ENCODE data around the gene HDAC11.
A peak's percentile ranks its signal among the peaks of the same experiment; 100 is the strongest.

The HDAC11 gene

DNA sequence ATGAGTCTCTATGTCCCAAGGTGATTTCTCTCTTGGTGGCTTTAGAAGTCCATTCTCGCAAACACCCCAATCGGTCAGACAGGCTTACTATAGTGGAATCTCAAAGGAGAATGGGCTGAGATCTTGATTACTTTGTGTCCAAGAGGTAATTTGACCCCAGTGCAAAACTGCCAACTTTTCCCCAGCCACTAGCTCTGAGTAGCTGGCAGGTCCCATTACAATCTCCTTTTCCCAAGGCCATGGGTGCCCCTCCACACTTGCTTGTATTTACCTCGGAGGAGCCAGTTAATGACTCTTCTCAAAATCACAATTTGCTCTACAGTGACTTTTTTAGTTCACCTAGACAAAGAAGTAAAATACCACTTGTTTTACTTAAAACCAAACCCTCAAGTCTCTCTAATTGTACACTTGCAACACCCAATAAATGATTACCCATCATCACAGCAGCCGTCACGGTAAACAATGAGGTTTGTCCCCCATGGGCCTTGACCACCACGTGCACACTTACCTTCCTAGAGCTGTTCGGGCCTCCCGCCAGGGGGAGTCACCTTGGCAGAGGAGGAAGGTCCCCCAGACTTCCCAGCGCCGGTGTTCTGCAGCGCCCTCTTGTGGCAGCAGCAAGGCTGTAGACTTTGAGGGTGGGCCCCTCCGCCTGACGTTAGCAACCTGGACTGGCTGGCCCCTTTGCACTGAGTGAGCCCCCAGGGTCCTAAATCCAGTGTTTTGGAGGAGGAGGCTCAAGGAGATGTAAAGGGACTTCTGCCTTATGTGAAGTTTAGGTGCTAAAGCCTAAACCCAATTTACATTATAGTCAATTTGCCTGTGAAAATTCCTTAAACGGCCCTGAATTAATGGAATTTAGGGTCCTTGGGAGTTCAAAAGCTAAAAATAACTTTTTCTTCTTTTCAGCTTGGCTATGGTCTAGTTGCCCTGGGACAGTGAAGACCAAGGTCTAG, 18.7 kb upstream of the HDAC11 start:
- no peaks in the 10 kb centered on the region for H3K9me3 Mint-ChIP-seq (ENCODE audit: low read depth)
- H3K27ac Mint-ChIP-seq, result no peak overlapping the region
- peaks cover 2% of the 10 kb centered on the region for H3K4me1 Mint-ChIP-seq (ENCODE audit: low read depth)
- H3K27me3 Mint-ChIP-seq, result no peaks in the 10 kb centered on the region
- no peak overlapping the region for H3K4me3 Mint-ChIP-seq
- H3K36me3 Mint-ChIP-seq, result no peaks in the 10 kb centered on the region

DNA sequence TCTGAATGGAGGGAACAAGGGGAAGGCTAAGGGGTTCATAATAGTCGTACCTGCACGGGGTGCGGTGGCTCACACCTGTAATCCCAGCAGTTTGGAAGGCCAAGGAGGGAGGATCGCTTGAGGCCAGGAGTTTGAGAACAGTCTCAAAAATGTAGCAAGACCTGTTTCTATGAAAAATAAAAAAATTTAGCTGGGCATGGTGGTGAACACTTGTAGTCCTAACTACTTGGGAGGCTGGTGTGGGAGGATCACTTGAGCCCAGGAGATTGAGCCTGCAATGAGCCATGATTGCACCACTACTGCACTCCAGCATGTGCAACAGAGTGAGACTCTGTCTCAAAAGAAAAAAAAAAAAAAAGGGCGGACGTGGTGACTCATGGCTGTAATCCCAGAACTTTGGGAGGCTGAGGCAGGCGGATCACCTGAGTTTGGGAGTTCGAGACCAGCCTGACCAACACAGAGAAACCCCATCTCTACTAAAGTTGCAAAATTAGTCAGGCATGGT, 17.9 kb upstream of the HDAC11 start:
- Mint-ChIP-seq H3K27me3 (no peaks in the 10 kb centered on the region), H3K36me3 (no peaks in the 10 kb centered on the region), H3K9me3 (ENCODE audit: low read depth) (no peaks in the 10 kb centered on the region), H3K27ac (no peak overlapping the region), H3K4me3 (no peak overlapping the region), H3K4me1 (ENCODE audit: low read depth) (peaks cover 2% of the 10 kb centered on the region)

DNA sequence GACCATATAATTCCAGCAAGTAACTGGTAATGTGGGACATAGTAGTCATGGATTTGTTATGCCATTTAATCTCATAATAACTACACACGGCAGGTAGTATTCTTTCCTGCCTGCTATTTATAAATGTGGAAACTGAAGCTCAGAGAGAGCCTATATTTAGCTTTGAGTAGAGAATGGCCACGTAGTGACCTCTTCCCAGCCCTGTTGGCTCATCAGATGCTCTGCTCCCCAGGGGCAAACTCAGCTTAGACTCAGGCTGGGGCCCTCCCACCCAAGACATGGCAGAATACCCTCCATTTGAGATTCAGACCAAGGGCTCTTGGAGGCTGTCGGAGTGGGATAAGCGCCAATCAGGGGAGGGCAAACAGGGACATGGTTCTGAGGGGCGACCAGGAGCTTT, 17.3 kb upstream of the HDAC11 start:
- H3K27me3 Mint-ChIP-seq, result no peaks in the 10 kb centered on the region
- H3K9me3 Mint-ChIP-seq (ENCODE audit: low read depth), result no peaks in the 10 kb centered on the region
- H3K27ac Mint-ChIP-seq, result no peak overlapping the region
- no peaks in the 10 kb centered on the region for H3K36me3 Mint-ChIP-seq
- H3K4me3 Mint-ChIP-seq, result no peak overlapping the region
- H3K4me1 Mint-ChIP-seq (ENCODE audit: low read depth), result peaks cover 2% of the 10 kb centered on the region

DNA sequence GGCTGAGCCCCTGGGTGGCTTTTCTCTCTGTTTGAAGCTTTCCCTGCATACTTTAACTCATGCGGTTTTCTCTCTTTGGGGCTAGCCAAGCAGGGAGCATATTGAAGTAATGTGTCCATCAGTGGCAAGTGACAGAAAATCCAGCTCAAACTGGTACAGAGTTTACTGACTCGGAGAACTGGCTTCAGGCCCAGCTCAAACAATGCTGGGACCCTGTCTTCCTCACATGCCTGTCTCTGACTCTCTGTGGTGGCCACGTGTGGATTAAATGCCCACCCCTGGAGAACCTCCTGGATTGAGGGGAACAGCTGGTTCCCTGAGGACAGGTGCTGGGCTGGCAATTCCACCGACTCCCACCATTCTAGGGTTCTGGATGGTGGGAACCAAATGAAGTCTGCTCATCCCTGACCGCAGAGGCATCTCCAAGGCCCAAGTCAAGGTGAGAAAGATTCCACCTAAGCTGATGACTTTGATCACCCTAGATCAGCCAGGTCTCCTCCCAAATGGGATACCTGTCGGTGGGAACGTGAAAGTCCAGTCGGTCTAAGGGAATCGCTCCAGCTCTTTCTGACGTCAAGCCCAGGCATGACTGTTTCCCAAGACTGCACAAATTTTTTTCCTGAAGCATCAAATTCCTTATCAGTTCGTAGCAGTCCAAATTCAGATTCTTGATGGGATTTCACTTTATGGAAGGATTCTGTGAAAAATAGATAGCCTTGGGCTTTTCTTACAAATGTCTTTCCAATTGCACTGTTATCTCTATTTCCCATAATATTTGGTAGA, 16.3 kb upstream of the HDAC11 start:
- Mint-ChIP-seq H3K4me1 (ENCODE audit: low read depth) (peaks cover 2% of the 10 kb centered on the region), H3K27ac (no peak overlapping the region), H3K36me3 (no peaks in the 10 kb centered on the region), H3K27me3 (no peaks in the 10 kb centered on the region), H3K4me3 (no peak overlapping the region), H3K9me3 (ENCODE audit: low read depth) (no peaks in the 10 kb centered on the region)

DNA sequence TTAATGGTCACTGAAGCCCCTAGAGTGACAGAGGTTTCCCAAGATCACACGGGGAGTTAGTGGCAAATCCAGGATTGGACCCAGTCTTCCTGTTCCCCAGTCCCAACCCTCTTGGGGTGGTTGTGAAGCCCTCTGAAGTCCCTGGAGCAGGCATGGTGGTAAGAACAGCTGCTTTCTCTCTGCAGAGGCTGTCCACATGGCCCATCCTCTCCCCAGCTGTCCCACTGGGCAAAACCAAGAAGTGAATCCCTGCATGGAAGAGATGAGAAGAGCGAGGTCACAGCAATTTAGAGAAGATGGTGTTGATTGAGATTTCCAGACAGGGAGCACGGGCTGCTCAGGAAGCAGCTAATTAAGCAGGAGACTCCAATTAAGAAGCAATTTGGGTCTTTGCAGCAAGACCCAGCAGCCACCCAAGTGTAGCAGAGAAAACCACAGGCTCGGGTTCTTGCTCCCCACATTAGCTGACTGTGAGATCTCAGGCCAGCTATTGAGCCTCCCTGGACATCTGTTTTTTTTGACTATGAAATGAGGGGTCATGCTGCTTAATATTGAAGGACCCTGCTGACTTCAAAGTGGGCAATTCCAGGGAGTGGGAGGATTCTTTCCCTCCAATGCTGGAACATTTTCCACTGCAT, 14.8 kb upstream of the HDAC11 start:
- Mint-ChIP-seq H3K9me3 (ENCODE audit: low read depth) (no peaks in the 10 kb centered on the region), H3K36me3 (no peaks in the 10 kb centered on the region), H3K4me3 (no peak overlapping the region), H3K27ac (no peak overlapping the region), H3K27me3 (no peaks in the 10 kb centered on the region), H3K4me1 (ENCODE audit: low read depth) (peaks cover 2% of the 10 kb centered on the region)

DNA sequence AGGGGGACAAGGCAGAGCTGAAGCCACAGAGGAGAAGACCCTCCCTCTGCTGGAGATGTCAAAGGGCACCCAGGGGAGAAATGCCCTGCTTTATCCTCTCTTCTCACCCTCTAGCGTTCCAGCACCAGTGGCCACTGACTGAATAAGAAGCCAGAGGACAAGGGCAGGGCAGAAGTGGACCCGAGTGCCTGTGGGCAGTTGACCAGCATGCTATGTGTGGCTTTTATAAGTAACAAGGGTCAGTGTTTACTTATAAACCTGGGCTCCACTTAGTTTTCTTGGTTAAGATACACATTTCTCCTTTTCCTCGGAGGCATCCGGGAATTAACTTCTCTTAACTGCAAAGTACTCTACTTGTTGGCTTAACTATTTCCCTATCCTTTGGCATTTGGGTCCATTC, 13.3 kb upstream of the HDAC11 start:
- Mint-ChIP-seq H3K27ac (no peak overlapping the region), H3K9me3 (ENCODE audit: low read depth) (no peaks in the 10 kb centered on the region), H3K27me3 (no peaks in the 10 kb centered on the region), H3K4me3 (no peak overlapping the region), H3K4me1 (ENCODE audit: low read depth) (no peaks in the 10 kb centered on the region), H3K36me3 (no peaks in the 10 kb centered on the region)

DNA sequence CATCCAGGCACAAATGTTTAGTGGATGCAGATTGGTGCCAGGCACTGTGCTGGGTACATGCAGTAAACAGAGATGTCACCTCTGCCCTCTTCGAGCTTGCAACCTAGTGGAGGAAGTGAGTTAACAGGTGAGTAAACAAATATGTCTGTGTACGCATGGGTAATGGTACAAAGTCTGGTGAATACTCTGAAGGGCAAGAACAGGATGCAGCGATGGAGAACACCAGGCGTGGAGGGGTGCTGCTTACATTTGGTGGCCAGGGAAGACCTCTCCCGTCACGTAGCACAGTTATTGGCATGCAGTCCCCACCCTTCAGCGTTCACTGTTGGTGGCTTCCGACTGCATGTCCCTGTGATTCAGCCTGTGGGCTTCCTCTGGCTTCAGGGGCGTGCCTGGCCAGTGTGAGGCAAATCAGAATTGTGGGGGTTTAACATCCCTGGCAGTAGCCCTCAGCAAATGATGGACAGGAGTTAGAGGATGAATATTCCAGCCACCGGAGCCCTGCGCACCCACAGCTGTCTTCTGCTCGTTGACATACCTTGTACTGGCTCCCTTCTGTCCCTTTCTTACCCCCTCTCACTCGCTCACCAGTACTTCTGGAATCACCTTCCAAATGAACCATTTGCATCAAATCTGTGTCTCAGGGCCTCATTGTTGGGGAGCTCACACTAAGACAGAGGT, 9.1 kb upstream of the HDAC11 start:
- Mint-ChIP-seq H3K4me1 (ENCODE audit: low read depth) (no peaks in the 10 kb centered on the region), H3K27ac (no peak overlapping the region)

DNA sequence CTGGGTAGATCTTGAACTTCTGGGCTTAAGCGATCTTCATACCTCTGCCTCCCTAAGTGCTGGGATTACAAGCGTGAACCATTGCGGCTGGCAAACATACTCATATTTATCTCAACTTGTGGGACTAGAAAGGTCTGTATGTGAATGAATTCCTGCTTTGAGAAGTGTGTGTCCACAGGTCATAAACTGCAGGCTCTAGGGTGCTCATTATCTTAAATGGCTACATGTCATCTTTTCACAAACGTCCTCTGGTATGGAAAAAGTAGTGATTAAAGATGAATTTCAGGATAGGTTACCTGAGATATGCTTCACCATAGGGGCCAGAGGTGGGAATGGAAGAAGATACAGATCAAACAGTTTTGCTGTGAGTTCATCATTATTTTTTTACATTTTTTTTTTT, 7.8 kb upstream of the HDAC11 start:
- Mint-ChIP-seq H3K9me3 (ENCODE audit: low read depth) (no peaks in the 10 kb centered on the region), H3K36me3 (no peaks in the 10 kb centered on the region), H3K27ac (no peak overlapping the region), H3K27me3 (no peaks in the 10 kb centered on the region), H3K4me3 (no peak overlapping the region), H3K4me1 (ENCODE audit: low read depth) (no peaks in the 10 kb centered on the region)

More for the DNA sequence above, 9.1 kb upstream of the HDAC11 start:
- Mint-ChIP-seq H3K27me3 (no peaks in the 10 kb centered on the region), H3K9me3 (ENCODE audit: low read depth) (no peaks in the 10 kb centered on the region), H3K36me3 (no peaks in the 10 kb centered on the region), H3K4me3 (no peak overlapping the region)

DNA sequence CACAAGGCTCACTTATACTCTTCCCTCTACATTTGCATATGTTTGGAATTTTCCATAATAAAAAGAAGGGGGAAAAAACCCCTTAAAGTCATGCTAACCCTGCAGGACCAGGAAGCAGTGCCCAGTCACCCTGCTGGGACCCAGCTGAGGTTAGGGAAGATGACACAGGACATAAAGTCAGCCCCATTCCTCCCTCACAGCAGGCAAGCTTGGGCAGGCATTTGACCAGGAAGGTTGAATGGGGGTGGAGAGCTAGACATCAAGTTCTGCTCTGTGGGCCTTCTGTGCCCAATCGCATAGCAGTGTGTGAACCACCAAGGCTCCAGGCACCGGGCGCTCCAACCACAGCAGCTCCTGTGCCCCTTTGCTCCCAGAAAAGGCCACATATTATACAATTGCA, 7.1 kb upstream of the HDAC11 start:
- Mint-ChIP-seq H3K9me3 (ENCODE audit: low read depth) (no peaks in the 10 kb centered on the region), H3K36me3 (no peaks in the 10 kb centered on the region), H3K27me3 (no peaks in the 10 kb centered on the region), H3K4me3 (no peak overlapping the region), H3K27ac (no peak overlapping the region), H3K4me1 (ENCODE audit: low read depth) (no peaks in the 10 kb centered on the region)

DNA sequence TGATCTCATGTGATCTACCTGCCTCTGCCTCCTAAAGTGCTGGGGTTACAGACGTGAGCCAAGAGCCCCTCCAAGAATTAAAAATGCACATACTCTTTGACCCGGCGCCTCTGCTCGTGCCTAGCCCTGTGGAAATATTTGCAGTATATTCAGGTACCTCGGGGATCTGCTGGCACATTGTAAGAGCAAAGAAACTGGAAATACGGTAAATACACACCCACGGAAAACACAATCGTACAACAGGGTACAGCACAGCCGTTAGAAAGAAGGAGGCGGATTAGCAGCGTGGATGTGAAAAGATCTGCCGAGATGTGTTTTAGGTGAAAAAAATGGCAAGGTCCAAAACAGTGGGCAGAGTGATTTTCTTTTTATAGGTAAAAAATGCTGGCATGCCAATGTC, 6.1 kb upstream of the HDAC11 start:
- no peak overlapping the region for H3K4me3 Mint-ChIP-seq
- no peaks in the 10 kb centered on the region for H3K27me3 Mint-ChIP-seq
- no peaks in the 10 kb centered on the region for H3K9me3 Mint-ChIP-seq (ENCODE audit: low read depth)
- no peaks in the 10 kb centered on the region for H3K36me3 Mint-ChIP-seq
- H3K4me1 Mint-ChIP-seq (ENCODE audit: low read depth), result peaks cover 2% of the 10 kb centered on the region
- H3K27ac Mint-ChIP-seq, result no peak overlapping the region

DNA sequence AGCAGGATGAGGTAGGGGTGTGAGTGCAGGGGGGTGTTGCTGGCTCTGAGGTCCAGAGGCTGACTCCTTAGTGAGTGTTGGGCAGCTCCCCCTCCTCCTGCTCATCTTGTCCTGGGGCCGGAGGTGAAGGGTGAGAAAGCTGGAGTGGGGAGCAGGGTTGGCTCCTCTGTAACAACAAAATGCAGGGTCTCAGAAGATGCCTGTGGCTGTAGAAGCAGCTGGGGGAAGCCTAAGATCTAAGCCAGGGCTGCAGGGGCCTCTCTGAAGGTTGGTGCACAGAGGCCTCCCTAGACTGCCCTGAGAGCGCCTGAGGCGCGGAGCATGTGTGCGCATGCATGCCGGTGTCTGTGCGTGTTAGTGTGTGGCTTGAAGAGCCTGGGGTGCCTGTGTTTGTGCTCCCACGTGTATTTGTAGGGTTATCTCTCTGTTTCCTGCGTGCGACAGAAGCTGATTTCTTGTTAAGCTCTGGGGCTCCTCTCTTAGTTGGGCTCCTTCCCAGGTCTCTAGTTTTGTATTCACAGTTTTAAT, 5.3 kb upstream of the HDAC11 start:
- H3K27me3 Mint-ChIP-seq, result no peaks in the 10 kb centered on the region

DNA sequence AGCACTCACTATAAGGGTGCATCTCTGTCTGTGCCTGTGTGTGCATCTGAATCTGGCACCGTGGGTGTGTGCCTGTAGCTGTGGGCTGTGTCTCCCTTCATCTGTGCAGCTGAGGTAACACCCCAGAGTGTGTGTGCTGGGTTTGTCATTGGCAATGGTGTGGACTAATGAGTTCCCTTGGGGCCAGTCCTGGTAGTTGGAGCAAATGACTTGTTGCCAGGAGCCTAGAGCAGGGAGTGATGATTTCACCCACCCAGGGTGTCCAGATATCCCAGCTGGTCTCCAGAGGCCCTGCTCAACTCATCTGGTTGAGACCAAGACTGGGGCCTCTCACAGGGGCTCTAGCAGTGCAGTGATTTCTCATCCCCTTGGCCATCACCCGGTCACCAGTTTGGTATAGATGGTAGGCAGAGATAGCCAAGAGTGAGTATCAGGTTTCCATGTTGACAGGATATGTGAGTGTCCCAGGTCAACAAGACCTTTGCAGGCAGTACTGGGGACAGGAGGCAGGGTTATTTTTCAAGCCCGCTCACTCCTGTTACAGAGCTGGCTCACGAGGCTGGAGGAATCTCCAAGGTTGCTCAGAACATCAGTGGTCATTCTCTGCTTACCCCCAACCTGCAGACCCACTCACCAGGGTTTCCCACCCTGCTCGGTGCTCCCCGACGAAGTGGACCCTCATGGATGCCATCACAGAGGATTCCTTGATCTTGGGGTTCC, 4.1 kb upstream of the HDAC11 start:
- H3K27me3 Mint-ChIP-seq, result no peaks in the 10 kb centered on the region
- no peak overlapping the region for H3K27ac Mint-ChIP-seq
- H3K4me1 Mint-ChIP-seq (ENCODE audit: low read depth), result peaks cover 2% of the 10 kb centered on the region
- H3K4me3 Mint-ChIP-seq, result no peak overlapping the region
- no peaks in the 10 kb centered on the region for H3K9me3 Mint-ChIP-seq (ENCODE audit: low read depth)
- H3K36me3 Mint-ChIP-seq, result no peaks in the 10 kb centered on the region

More for the DNA sequence above, 5.3 kb upstream of the HDAC11 start:
- Mint-ChIP-seq H3K27ac (no peak overlapping the region), H3K36me3 (no peaks in the 10 kb centered on the region), H3K4me3 (no peak overlapping the region), H3K9me3 (ENCODE audit: low read depth) (no peaks in the 10 kb centered on the region), H3K4me1 (ENCODE audit: low read depth) (peaks cover 2% of the 10 kb centered on the region)

DNA sequence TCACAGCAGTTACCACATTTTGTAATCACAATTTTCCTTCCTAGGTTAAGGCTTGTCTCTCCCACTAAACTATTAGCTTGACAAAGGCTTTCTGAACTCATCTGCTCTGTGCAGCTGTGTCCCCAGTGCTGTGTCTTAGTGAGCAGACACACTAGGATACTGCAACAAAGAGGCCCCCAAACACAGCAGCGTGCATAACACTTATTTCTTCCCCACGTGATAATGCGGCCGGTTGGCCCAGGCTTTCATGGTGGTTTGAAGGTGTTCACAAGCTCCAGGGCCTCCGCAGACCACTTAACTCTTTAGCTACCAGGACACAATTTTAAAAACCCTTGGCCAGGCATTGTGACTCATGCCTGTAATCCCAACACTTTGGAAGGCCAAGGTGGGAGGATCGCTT, 2.2 kb upstream of the HDAC11 start:
- peak overlapping the region; percentile 40 for H3K4me3 Mint-ChIP-seq
- peaks cover 5% of the 10 kb centered on the region for H3K4me1 Mint-ChIP-seq (ENCODE audit: low read depth)
- no peak overlapping the region for H3K27ac Mint-ChIP-seq
- H3K9me3 Mint-ChIP-seq (ENCODE audit: low read depth), result no peaks in the 10 kb centered on the region
- H3K36me3 Mint-ChIP-seq, result no peaks in the 10 kb centered on the region
- no peaks in the 10 kb centered on the region for H3K27me3 Mint-ChIP-seq

DNA sequence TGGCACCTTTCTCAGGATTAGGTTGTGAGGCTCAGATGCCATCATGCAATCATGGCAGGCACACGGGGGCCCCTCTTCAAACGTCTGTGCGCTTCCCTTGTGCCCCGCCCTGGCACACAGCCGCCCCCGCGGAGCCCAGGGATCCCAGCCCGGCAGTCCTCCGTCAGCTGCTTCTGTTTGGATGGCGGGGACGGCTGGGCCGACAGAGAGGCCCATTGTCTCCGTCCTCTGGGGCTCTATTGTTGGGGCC, 849 bp upstream of the HDAC11 start:
- Mint-ChIP-seq H3K9me3 (ENCODE audit: low read depth) (no peaks in the 10 kb centered on the region), H3K27ac (peak overlapping the region; percentile 85), H3K27me3 (no peaks in the 10 kb centered on the region), H3K4me3 (peak overlapping the region; percentile 87), H3K4me1 (ENCODE audit: low read depth) (peaks cover 6% of the 10 kb centered on the region), H3K36me3 (no peaks in the 10 kb centered on the region)

Measured in activated naive CD8-positive, alpha-beta T cell (primary cell).